Activated T-cell treated with anti-CD3 and anti-CD28 coated beads, Interleukin-2, amount 50 U/mL, for 4 hours (primary cell): ENCODE measurements around the gene NDUFB4. TPM values are rescaled to one million over a fixed set of nuclear protein-coding genes. Genes with fewer than 3 reads are reported as not detected.
A peak's percentile ranks its signal among the peaks of the same experiment; 100 is the strongest.

Experiments
- ATAC-seq, 2 donors: fragments of 200-7000 bp; cut with Tn5 transposase; one replicate each; pipeline ENCODE4 v1.10.0; 2021
- DNase-seq: peaks from one replicate; pipeline ENCODE4 v3.0.0-alpha.2; 2020
- H3K27me3 Mint-ChIP-seq: one replicate; pipeline ENCODE4 v1.8.0; 2021; ENCODE audit warnings: low read depth, mixed read lengths
- H3K36me3 Mint-ChIP-seq: one replicate; pipeline ENCODE4 v1.8.0; 2022; ENCODE audit warnings: mixed read lengths; ENCODE audit not compliant: insufficient read depth
- H3K4me1 Mint-ChIP-seq: one replicate; pipeline ENCODE4 v1.8.0; 2021; ENCODE audit warnings: low read depth, mixed read lengths
- H3K4me3 Mint-ChIP-seq: one replicate; pipeline ENCODE4 v1.8.0; 2021; ENCODE audit warnings: mild to moderate bottlenecking, moderate library complexity, mixed read lengths
- H3K9me3 Mint-ChIP-seq: one replicate; pipeline ENCODE4 v1.8.0; 2021; ENCODE audit warnings: mixed read lengths
- total RNA-seq, 3 donors: library from RNA; stranded (reverse); gene quantifications; one replicate each; pipeline ENCODE4 v1.2.1, GENCODE V29; 2021

Gene NDUFB4
- total RNA-seq = 100 to 1,000 TPM in 2 of 3 donors, 10 to 100 TPM in 1; 93.2 to 108 (median 104) TPM

DNA sequence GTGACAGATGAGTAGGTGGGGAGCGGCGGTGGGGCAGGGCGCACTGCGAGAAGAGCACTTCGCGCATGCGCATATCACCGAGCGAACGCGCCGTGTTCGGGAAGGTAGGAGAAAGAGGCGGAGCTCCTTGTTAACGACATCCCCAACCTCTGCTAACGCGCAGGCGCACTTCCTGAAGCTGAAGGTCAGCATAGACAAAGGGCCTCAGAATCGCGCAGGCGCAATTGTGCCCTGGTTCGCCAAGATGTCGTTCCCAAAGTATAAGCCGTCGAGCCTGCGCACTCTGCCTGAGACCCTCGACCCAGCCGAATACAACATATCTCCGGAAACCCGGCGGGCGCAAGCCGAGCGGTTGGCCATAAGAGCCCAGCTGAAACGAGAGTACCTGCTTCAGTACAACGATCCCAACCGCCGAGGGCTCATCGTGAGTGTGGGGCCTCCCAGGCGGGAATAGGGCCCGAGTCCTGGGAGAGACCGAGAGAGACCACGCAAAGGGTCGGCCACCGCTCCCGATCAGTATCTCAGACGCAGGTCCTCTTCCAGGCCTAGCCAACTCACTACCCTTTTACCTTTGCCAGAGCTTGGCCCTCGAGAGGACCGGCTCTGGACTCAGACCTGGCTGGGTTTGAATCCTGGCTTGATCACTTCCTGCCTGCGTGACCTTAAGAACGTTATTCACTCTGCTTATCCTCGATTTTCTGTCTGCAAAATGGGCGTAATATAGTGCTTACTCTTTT lies at the start of gene NDUFB4:
NDUFB4 (plus strand) TSS at position 221 of the 737 bp plus-strand sequence; CDS start at position 245, 24 bp downstream.
- peak within 1 kb of the TSS; percentile 93 for H3K4me3 Mint-ChIP-seq
- no peaks in the 10 kb centered on the region for H3K9me3 Mint-ChIP-seq
- DNase-seq (peak; percentile 96), ATAC-seq (peak; percentile 93 to 95)
- no peaks in the 10 kb centered on the region for H3K27me3 Mint-ChIP-seq
- H3K36me3 Mint-ChIP-seq = peaks cover 5% of the 10 kb centered on the region
- peaks cover 19% of the 10 kb centered on the region for H3K4me1 Mint-ChIP-seq

DNA sequence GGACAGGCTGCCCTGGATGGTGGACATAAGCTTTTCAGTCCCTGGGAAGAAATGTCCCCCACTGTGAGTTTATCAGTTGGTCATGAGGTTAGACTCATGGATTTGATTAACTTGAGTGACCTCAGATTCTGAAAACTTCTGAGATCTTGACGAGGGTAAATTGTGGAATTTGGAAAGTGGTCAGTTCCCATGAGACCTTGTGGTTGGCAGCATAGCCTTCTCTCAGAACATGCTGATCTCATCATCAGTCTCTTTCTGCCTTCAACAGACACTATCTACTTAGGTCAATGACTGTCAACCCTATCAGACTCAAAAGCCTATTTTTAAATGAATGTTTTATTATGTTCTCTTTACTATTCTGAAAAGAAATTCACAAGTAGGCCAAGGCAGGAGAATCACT lies 45.6 kb upstream of the NDUFB4 start:
- H3K36me3 Mint-ChIP-seq = no peaks in the 10 kb centered on the region
- no peaks in the 10 kb centered on the region for H3K4me1 Mint-ChIP-seq
- DNase-seq (no peak), ATAC-seq (no peak)
- H3K27me3 Mint-ChIP-seq = peaks cover 7% of the 10 kb centered on the region
- H3K4me3 Mint-ChIP-seq = no peak overlapping the region
- no peaks in the 10 kb centered on the region for H3K9me3 Mint-ChIP-seq

DNA sequence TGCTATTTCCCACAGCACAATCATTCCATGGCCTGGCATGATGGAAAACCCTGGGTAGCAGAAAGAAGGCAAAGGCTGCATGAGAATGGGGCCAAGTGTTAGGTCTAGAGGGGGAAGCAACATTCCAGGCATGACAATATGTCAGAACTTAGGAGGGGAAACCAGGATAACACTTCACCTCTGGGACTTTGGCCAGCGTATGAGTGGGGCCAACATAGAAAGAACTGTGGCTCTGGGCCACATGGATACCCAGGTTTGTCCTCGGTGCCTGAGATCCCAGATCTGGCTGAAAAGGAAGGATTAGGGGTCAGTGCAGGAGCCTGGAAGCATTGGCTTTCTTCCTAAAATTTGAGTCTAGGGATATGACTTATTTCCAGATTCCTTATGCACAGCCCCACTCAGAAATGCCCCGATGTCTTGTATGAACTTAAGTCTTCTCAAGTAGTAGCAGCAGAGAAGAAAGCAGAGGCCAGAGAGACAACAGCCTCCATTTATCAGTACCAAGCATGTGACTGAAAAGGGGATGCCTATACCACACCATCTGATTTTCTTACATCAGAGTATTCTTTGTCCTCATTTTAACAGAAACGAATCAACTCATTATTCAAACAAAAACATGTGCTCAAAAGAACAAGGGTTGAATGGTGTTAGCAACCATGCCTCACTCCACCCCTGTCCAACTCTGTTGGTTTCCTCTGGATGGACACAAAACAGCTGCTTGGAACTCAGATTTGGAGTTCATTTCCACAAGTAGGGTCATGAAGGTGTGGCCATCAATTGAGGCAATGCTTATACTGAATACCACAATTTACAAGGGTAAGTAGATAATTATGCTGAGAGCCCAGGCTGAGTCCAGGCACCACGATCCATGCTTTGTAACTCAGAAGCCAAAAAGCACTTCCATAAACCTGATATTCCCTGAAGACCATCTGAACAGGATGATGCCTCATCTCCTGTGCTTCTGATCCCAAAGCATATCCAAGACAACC lies 43.7 kb upstream of the NDUFB4 start:
- DNase-seq (no peak), ATAC-seq (no peak)
- H3K36me3 Mint-ChIP-seq = no peaks in the 10 kb centered on the region
- H3K4me3 Mint-ChIP-seq = no peak overlapping the region
- H3K4me1 Mint-ChIP-seq = no peaks in the 10 kb centered on the region
- peaks cover 3% of the 10 kb centered on the region for H3K27me3 Mint-ChIP-seq
- no peaks in the 10 kb centered on the region for H3K9me3 Mint-ChIP-seq

DNA sequence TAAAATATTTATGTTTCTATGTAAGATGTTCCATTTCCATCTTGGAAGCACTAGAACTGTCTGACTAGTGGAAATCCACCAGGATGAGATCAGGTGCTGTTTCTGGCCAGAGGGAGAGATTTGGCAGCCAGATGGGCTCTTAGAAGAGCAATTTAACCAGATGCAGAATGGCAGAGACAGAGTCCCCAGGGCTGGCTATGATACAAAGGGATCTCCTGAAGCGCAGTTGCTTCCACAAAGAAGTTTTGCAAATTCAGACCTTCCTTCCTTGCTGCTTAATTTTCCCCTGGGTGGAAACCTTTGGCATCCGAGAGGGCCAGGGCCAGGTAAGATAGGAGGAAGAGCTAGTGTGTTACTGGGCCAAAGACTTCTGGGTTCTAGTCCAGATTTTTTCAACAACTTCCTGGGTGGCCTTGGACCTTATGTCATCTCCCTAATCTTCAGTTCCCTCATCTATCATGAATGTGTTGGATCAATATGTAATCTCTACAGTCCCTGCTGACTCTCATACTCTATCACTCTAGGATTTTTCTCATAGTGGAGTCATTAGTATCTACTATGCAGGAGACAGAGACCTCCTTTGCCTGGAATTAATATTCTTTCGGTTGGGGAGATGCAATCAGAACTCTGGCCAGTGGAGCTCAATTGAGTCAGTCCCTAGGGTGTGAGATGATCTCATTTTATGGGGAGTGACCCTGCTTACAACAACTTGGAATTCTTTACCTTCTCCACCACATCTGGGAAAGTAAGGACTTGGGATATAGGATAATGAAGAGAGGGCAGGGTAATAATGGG lies 41.1 kb upstream of the NDUFB4 start:
- DNase-seq (no peak), ATAC-seq (no peak)
- Mint-ChIP-seq H3K4me3 (no peak overlapping the region), H3K9me3 (no peaks in the 10 kb centered on the region), H3K27me3 (peaks cover 5% of the 10 kb centered on the region), H3K36me3 (no peaks in the 10 kb centered on the region), H3K4me1 (peaks cover 11% of the 10 kb centered on the region)

DNA sequence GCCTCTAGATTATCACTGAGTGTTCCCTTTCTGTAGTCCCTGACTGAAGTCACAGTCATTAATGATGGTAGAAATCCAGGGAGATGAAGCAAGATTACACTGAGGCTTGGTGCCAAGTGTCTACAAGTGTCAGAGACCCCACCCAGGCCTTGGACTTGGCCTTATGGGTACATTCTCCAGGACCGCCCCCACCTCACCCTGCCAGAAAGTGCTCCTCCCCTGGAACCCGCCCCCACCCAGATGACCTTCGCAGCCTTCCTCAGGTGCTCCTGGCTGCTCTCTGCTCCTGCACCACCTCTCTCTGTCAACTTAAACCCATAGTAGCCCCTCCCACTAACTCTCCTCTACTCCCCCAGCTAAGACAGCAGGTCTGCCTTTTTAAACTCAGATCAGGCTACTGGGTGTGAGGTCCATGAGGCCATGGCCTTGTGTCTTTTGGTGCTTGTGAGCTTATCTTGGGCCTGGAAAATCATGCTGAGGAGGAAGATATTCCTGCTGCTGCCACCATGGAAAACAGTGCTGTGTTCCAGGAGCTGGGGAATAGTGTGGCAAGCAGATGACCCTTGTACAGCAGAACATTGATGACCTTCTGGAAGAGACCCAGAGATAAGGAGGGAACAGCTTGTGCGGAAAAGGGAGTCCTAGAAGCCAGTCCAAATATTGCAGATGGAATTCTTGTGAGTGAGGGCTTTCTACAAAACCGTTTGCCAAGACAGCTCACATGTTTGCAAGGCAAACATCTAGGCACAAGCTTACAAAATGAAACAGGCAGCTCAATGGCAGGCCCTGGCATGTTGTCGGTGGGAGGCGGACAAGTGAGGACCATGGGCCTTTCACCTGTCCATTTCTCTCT lies 40.3 kb upstream of the NDUFB4 start:
- DNase-seq (no peak), ATAC-seq (no peak)
- no peak overlapping the region for H3K4me3 Mint-ChIP-seq
- no peaks in the 10 kb centered on the region for H3K36me3 Mint-ChIP-seq
- H3K27me3 Mint-ChIP-seq = peaks cover 5% of the 10 kb centered on the region
- peaks cover 13% of the 10 kb centered on the region for H3K4me1 Mint-ChIP-seq
- H3K9me3 Mint-ChIP-seq = no peaks in the 10 kb centered on the region

DNA sequence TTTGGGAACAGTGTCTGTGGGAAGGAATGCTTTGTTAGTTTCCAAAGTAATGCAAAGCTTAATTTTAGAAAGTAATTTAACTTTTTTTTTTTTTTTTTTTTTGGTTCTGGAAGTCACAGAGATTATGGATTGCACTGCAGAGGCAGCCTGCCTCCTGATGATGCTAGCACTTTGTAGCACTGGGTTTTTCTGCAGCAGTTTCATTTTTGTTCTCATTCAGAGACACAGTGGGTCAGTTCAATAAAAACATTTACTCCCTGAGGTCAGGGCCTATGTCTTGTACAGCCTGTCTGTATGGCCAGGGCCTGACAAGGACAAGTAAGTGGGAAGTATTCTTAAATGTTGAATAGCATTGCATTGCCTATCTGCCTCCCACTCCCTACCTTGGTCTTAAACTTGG lies 39.0 kb upstream of the NDUFB4 start:
- Mint-ChIP-seq H3K4me3 (no peak overlapping the region), H3K9me3 (no peaks in the 10 kb centered on the region), H3K27me3 (peaks cover 7% of the 10 kb centered on the region), H3K36me3 (no peaks in the 10 kb centered on the region), H3K4me1 (peaks cover 18% of the 10 kb centered on the region)
- DNase-seq = no peak
- no peak for ATAC-seq

DNA sequence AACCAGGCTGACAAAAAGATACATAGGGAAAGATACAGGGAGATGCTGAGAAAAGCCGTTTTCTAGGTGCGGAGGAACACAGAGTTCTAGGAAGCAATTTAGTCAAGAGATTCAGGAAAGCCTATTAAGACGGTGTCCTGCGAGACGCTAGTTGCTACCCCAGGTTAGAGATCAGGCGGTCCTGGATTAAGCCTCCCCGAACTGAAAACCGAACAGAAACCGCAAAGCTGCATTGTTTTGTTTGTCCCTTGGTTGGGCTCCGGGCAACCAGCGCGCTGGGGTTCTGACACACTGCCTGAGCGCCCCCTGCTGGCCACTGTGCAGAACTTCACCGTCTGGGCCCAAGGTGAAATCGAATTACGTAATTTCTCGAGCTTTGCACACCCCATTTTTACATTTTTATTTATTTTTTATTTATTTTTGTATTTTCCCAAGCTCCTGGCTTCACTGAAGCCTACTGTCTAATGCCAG lies 37.3 kb upstream of the NDUFB4 start:
- Mint-ChIP-seq H3K36me3 (no peaks in the 10 kb centered on the region), H3K4me3 (peak overlapping the region; percentile 81), H3K27me3 (peaks cover 7% of the 10 kb centered on the region), H3K9me3 (no peaks in the 10 kb centered on the region), H3K4me1 (peaks cover 18% of the 10 kb centered on the region)
- DNase-seq (peak; percentile 80), ATAC-seq (peak; percentile 69 to 75)

DNA sequence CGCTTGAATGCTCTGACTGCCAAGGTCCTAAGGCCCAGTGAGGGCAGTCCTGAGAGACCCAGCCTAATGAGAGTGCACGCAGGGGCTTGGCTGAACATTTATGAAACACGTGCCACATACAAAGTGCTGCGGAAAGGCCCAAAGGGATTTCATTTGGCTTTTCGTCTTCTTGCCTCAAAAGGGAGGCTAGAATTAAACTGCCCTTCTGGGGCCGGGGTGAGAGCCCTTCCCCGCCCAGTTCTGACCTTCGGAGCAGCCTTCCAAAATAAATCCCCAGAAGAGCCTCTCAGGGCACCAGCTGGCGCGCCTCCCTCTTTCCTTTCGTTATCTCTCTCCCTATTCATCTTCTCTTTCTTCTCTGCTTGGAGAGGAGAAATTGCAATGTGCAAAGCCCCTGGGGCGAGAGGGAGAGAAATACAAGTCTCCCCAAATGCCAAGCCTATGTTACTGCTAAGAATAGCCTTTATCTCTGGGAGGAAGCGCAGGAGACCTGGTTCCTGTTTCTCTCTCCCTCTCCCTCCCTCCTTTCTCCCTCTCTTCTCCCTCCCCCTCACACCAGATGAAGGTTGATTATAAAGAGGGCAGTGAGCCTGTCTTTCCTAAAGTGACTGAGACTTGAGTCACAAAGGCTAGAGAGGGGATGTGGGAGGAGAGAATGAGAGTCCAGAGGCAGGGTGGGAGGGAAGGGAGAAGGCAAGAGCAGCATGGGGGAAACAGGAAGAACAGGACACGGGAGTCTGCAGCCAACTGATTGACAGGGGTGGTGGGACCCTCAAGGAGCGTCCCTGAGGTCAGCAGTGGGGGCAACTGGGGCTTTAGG lies 36.7 kb upstream of the NDUFB4 start:
- Mint-ChIP-seq H3K4me1 (peaks cover 18% of the 10 kb centered on the region), H3K9me3 (no peaks in the 10 kb centered on the region), H3K27me3 (peaks cover 7% of the 10 kb centered on the region), H3K4me3 (peak overlapping the region; percentile 42), H3K36me3 (no peaks in the 10 kb centered on the region)
- ATAC-seq = peak; percentile 16 to 53
- no peak for DNase-seq

DNA sequence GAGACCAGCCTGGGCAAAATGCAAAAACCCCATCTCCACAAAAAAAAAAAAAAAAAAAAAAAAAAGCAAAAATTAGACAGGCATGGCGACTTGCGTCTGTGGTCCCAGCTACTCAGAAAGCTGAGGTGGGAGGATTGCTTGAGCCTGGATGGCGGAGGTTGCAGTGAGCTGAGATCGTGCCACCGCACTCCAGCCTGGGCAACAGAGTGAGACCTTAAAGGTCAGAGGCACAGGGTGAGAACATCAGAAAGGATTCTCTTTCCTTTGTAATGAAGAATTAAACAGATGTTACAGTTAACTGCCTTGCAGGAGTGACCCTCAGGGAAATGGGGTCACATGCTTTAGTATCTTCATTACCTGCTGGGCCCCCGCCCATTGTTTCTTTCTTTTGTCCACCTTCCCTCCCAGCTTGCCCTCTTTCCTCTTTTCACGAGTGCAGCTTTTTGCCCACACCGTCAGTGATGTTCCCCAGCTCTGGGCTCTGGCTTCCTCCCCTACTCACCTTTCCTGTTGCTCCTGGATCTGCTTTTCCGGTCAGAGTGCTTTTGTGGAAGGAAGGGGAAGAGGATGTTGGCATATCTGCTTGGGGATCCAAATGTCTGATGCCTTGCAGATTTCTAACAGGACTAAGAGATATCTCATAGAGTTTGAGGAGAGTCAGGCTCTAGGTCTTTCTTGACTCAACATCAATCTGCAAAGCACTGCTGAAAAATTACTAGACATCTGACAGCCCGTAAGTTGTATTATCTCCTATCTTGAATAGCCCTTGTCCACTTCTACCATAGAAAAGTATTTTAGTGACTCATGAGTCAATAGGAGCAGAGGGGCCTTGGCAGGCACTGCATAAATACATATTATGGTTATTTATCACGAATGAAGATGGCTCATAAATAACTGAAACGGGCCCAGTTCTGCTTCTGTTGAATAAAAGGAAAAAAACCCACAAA lies 35.6 kb upstream of the NDUFB4 start:
- ATAC-seq (no peak), DNase-seq (no peak)
- Mint-ChIP-seq H3K4me3 (no peak overlapping the region), H3K27me3 (peaks cover 7% of the 10 kb centered on the region), H3K9me3 (no peaks in the 10 kb centered on the region), H3K36me3 (no peaks in the 10 kb centered on the region), H3K4me1 (peaks cover 18% of the 10 kb centered on the region)

DNA sequence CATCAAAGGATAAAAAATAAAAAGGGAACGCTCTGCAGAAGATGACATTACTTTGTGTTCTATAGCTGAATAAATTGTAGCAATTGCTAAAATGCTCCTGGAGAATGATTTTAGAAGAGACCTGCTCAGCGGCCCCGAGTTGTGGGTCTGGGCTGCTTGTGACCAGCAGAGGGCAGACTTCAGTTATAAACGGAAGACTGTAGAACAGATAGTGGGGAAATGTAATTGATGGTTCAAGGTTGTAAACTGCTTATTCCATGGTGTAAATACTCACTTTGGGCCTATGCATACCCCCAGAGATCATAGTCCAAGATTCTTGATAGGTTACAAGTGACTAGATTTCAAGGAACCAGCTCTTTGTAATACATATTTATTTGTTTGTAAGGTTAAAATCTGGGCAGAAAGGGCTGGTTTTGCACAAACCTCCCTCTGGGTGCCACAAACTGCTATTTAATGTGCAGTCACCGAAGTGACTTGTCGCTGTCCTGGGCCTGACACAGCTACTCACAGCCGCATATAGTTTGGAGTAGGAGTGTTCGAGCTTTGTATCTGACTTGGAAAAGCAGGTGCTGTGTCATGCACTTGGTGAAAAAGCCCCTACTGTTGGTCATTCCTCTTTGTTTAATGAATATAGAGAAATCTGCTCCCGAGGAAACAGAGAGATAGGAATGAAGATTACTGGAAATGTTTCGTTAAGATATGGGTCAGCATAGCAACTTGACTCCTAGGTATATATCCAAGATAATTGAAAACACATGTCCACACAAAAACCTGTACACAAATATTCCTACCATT lies 34.7 kb upstream of the NDUFB4 start:
- H3K4me3 Mint-ChIP-seq = no peak overlapping the region
- DNase-seq (peak; percentile 61), ATAC-seq (peak; percentile 63 to 70)
- peaks cover 7% of the 10 kb centered on the region for H3K27me3 Mint-ChIP-seq
- peaks cover 18% of the 10 kb centered on the region for H3K4me1 Mint-ChIP-seq
- no peaks in the 10 kb centered on the region for H3K36me3 Mint-ChIP-seq
- no peaks in the 10 kb centered on the region for H3K9me3 Mint-ChIP-seq

DNA sequence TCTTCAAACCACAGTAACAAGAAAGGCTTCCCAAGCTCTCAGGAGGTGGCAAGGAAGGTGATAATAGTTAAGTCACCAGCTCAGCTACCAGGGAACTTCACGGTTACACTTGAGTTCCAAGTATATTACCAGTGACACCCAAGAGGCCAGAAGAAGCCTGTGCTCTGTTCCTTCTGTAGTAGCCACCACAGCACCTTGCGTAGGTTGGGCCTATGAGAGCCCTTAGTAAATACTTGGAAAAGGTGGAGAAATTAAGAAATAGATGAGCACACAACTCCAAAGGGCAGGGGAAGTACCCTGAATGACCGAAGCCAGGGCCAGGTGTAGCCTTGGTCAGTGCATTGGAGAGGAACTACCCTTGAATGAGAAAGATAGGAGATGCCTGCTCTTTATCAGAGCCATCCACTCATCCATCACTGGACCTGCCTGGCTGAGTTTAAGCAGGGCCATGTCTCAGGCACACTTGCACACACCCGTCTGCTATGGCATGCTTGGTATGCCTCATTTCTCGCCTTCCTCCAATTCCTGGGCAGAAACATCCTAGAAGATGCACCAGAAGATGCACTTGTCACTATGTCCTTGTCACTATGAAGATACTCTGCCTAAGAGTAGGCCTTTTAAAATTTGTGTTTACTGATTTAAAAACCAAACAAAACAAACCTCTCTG lies 32.6 kb upstream of the NDUFB4 start:
- Mint-ChIP-seq H3K4me1 (peaks cover 15% of the 10 kb centered on the region), H3K4me3 (no peak overlapping the region), H3K9me3 (no peaks in the 10 kb centered on the region), H3K27me3 (peaks cover 3% of the 10 kb centered on the region), H3K36me3 (no peaks in the 10 kb centered on the region)
- DNase-seq = no peak
- ATAC-seq = no peak
